ENCODE measurements around the gene MTHFSD. TPM values are rescaled to one million over a fixed set of nuclear protein-coding genes. Genes with fewer than 3 reads are reported as not detected.
A peak's percentile ranks its signal among the peaks of the same experiment; 100 is the strongest.

The MTHFSD gene
- total RNA-seq, 1 experiment from 2014 or later: 15.7 TPM

DNA sequence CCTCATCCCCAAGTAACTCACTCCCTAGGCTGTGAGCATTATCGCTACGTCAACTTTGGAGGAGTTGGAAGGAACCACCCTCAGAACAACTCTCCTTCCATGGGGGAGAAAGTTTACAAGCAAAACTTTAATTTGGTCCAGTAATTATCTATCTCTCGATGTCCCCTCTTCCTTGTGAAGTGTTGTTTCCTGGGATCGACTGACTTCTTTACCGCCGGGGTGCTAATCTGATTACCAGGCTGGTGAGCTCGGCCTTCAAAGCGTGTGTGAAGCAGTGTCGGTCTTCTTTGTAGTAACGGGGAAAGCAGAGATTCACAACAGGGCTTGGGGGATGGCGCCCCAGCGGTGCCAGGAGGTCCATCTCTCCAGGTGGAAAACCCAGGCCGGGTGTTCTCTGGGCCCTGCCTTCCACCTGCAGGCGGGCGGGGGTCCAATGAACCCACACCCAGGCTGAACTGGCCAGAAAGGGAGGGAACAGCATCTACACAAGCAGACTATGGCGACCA, 59.2 kb downstream of the MTHFSD start (continued):
- TF ChIP-seq, protein P1, sequence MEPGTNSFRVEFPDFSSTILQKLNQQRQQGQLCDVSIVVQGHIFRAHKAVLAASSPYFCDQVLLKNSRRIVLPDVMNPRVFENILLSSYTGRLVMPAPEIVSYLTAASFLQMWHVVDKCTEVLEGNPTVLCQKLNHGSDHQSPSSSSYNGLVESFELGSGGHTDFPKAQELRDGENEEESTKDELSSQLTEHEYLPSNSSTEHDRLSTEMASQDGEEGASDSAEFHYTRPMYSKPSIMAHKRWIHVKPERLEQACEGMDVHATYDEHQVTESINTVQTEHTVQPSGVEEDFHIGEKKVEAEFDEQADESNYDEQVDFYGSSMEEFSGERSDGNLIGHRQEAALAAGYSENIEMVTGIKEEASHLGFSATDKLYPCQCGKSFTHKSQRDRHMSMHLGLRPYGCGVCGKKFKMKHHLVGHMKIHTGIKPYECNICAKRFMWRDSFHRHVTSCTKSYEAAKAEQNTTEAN (CRISPR knock-in tag; IDR thresholded peaks at IDR 0.05): no peak
- TF ChIP-seq USF2 (CRISPR knock-in tag; IDR thresholded peaks at IDR 0.05) (no peak), ZBTB21 (CRISPR knock-in tag; IDR thresholded peaks at IDR 0.05; ENCODE audit: borderline replicate concordance) (no peak), GRHL2 (CRISPR knock-in tag; IDR thresholded peaks at IDR 0.05; ENCODE audit: insufficient replicate concordance, severe bottlenecking) (no peak), NR2C2 (CRISPR knock-in tag; IDR thresholded peaks at IDR 0.05) (no peak)

DNA sequence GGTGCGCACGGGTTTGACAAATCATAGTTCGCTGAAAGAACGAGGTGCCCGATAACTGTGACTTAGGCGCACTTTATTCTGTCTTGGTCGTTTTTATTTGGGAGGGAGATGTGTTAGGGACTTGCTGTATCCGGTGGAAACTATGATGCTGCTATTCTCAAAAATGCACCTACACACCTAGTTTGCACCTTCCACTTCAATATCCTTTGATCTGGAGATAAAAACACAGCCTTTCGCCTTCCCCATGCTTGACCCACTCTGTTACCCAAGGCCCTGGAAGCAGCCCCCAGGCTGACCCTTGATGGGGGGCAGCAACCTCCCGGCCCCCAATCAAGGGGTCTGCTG, 59.7 kb downstream of the MTHFSD start:
- Mint-ChIP-seq H3K4me3 (peak overlapping the region; percentile 31; the same call in 1 of the 2 replicates), H3K4me1 (peaks cover 32% of the 10 kb centered on the region), H3K36me3 (no peaks in the 10 kb centered on the region), H3K27ac (no peak overlapping the region), H3K9me3 (no peaks in the 10 kb centered on the region), H3K27me3 (ENCODE audit: low read depth) (peaks cover 100% of the 10 kb centered on the region)
- ChIA-PET POLR2A (no interaction called here), CTCF (interaction anchor here (6.6 kb wide), 1 partner anchor 22 kb away, joined by 39 read pairs; no protein-coding TSS in a partner anchor)
- no peak for ATAC-seq
- TF ChIP-seq ZNF232 (CRISPR knock-in tag; IDR thresholded peaks at IDR 0.05): no peak
- no peak for TF ChIP-seq USF2 (CRISPR knock-in tag; IDR thresholded peaks at IDR 0.05)
- TF ChIP-seq, protein P2, sequence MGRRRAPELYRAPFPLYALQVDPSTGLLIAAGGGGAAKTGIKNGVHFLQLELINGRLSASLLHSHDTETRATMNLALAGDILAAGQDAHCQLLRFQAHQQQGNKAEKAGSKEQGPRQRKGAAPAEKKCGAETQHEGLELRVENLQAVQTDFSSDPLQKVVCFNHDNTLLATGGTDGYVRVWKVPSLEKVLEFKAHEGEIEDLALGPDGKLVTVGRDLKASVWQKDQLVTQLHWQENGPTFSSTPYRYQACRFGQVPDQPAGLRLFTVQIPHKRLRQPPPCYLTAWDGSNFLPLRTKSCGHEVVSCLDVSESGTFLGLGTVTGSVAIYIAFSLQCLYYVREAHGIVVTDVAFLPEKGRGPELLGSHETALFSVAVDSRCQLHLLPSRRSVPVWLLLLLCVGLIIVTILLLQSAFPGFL (CRISPR knock-in tag; IDR thresholded peaks at IDR 0.05; ENCODE audit: borderline replicate concordance): no peak
- TF ChIP-seq GRHL2 (CRISPR knock-in tag; IDR thresholded peaks at IDR 0.05; ENCODE audit: insufficient replicate concordance, severe bottlenecking): no peak
- no peak for TF ChIP-seq GABPB1 (CRISPR knock-in tag; IDR thresholded peaks at IDR 0.05)
- TF ChIP-seq SMAD4 (CRISPR knock-in tag; IDR thresholded peaks at IDR 0.05): no peak
- no peak for TF ChIP-seq CTCF (IDR thresholded peaks at IDR 0.05)
- TF ChIP-seq MLX (CRISPR knock-in tag; IDR thresholded peaks at IDR 0.05): no peak
- TF ChIP-seq, protein P3, sequence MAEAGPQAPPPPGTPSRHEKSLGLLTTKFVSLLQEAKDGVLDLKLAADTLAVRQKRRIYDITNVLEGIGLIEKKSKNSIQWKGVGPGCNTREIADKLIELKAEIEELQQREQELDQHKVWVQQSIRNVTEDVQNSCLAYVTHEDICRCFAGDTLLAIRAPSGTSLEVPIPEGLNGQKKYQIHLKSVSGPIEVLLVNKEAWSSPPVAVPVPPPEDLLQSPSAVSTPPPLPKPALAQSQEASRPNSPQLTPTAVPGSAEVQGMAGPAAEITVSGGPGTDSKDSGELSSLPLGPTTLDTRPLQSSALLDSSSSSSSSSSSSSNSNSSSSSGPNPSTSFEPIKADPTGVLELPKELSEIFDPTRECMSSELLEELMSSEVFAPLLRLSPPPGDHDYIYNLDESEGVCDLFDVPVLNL (CRISPR knock-in tag; IDR thresholded peaks at IDR 0.05; ENCODE audit: borderline replicate concordance, low read depth): no peak
- TF ChIP-seq TEAD4 (CRISPR knock-in tag; IDR thresholded peaks at IDR 0.05): no peak
- DNase-seq (ENCODE audit: low spot score): no peak

Data from WTC11 (cell line).